Measurements from ENCODE around the gene SCARF2. TPM values are rescaled to one million over a fixed set of nuclear protein-coding genes. Genes with fewer than 3 reads are reported as not detected.
"Not testable (repeated sequence)": the region's sequence is repeated elsewhere in the genome, so short reads cannot be mapped to it uniquely, and the experiment has no call there.

SCARF2 gene
- total RNA-seq, 1 donor from 2014 or later = 0.16 TPM

GRCh38 chr22:20399866-20400605 is 37.6 kb downstream of the SCARF2 start:
- H3K27me3 Mint-ChIP-seq = no peaks in the 10 kb centered on the region
- peaks cover 19% of the 10 kb centered on the region for H3K4me1 Mint-ChIP-seq
- no peaks in the 10 kb centered on the region for H3K9me3 Mint-ChIP-seq
- intact Hi-C loops (cut with micrococcal nuclease) = no loop called here
- peaks cover 18% of the 10 kb centered on the region for H3K36me3 Mint-ChIP-seq (ENCODE audit: low read depth)
- H3K27ac Mint-ChIP-seq = no peak overlapping the region
- DNase-seq = no peak
- no peak overlapping the region for H3K4me3 Mint-ChIP-seq

GRCh38 chr22:20398420-20398819 is 39.2 kb downstream of the SCARF2 start:
- peaks cover 13% of the 10 kb centered on the region for H3K36me3 Mint-ChIP-seq (ENCODE audit: low read depth)
- no peak for DNase-seq
- no peaks in the 10 kb centered on the region for H3K27me3 Mint-ChIP-seq
- H3K27ac Mint-ChIP-seq = no peak overlapping the region
- peaks cover 25% of the 10 kb centered on the region for H3K4me1 Mint-ChIP-seq
- intact Hi-C loops (cut with micrococcal nuclease) = no loop called here
- no peak overlapping the region for H3K4me3 Mint-ChIP-seq
- H3K9me3 Mint-ChIP-seq = no peaks in the 10 kb centered on the region

GRCh38 chr22:20397498-20397897 is 40.1 kb downstream of the SCARF2 start:
- DNase-seq = no peak
- Mint-ChIP-seq H3K27ac (no peak overlapping the region), H3K4me1 (peaks cover 20% of the 10 kb centered on the region), H3K4me3 (no peak overlapping the region), H3K36me3 (ENCODE audit: low read depth) (peaks cover 8% of the 10 kb centered on the region), H3K9me3 (no peaks in the 10 kb centered on the region), H3K27me3 (no peaks in the 10 kb centered on the region)
- intact Hi-C loops (cut with micrococcal nuclease) = no loop called here

- H3K9me3 Mint-ChIP-seq = no peaks in the 10 kb centered on the region
- H3K4me3 Mint-ChIP-seq = no peak overlapping the region
- no peaks in the 10 kb centered on the region for H3K27me3 Mint-ChIP-seq
- H3K27ac Mint-ChIP-seq = no peak overlapping the region
- H3K4me1 Mint-ChIP-seq = peaks cover 20% of the 10 kb centered on the region
- peaks cover 8% of the 10 kb centered on the region for H3K36me3 Mint-ChIP-seq (ENCODE audit: low read depth)
- no peak for DNase-seq
- intact Hi-C loops (cut with micrococcal nuclease) = no loop called here
These were observed 41.0 kb downstream of the SCARF2 start for GRCh38 chr22:20396639-20397038.

GRCh38 chr22:20395907-20396287 is 41.7 kb downstream of the SCARF2 start:
- Mint-ChIP-seq H3K36me3 (ENCODE audit: low read depth) (peaks cover 8% of the 10 kb centered on the region), H3K4me1 (peaks cover 20% of the 10 kb centered on the region), H3K27me3 (no peaks in the 10 kb centered on the region), H3K27ac (no peak overlapping the region), H3K4me3 (peak overlapping the region; percentile 89), H3K9me3 (no peaks in the 10 kb centered on the region)
- DNase-seq = no peak
- intact Hi-C loops (cut with micrococcal nuclease) = no loop called here

GRCh38 chr22:20395181-20395906 is 42.3 kb downstream of the SCARF2 start:
- no peak for DNase-seq
- intact Hi-C loops (cut with micrococcal nuclease) = no loop called here
- Mint-ChIP-seq H3K36me3 (ENCODE audit: low read depth) (peaks cover 8% of the 10 kb centered on the region), H3K9me3 (no peaks in the 10 kb centered on the region), H3K4me1 (peaks cover 20% of the 10 kb centered on the region), H3K4me3 (peak overlapping the region; percentile 89), H3K27ac (peak overlapping the region; percentile 79), H3K27me3 (no peaks in the 10 kb centered on the region)

GRCh38 chr22:20393705-20394476 is 43.7 kb downstream of the SCARF2 start, which contains the start of gene ZNF74:
Gene ZNF74, plus strand, starts transcription at chr22:20394151. Its CDS starts 478 bp downstream, at chr22:20394629.
- intact Hi-C loops (cut with micrococcal nuclease) = loop anchor here (5.0 kb wide), 1 partner anchor 72 kb away; the partner anchor contains the start of gene DGCR6L
- Mint-ChIP-seq H3K36me3 (ENCODE audit: low read depth) (peaks cover 8% of the 10 kb centered on the region), H3K9me3 (no peaks in the 10 kb centered on the region)

GRCh38 chr22:20392983-20393704 is 44.5 kb downstream of the SCARF2 start:
- H3K9me3 Mint-ChIP-seq = no peaks in the 10 kb centered on the region
- peaks cover 20% of the 10 kb centered on the region for H3K4me1 Mint-ChIP-seq
- peaks cover 8% of the 10 kb centered on the region for H3K36me3 Mint-ChIP-seq (ENCODE audit: low read depth)
- intact Hi-C loops (cut with micrococcal nuclease) = loop anchor here (5.0 kb wide), 1 partner anchor 71 kb away; the partner anchor contains the start of gene DGCR6L
- peaks cover 2% of the 10 kb centered on the region for H3K27me3 Mint-ChIP-seq
- H3K4me3 Mint-ChIP-seq = peak overlapping the region; percentile 89
- H3K27ac Mint-ChIP-seq = peak overlapping the region; percentile 89
- DNase-seq = no peak

More at GRCh38 chr22:20393705-20394476, 43.7 kb downstream of the SCARF2 start, which contains the start of gene ZNF74:
- H3K4me3 Mint-ChIP-seq = peak within 1 kb of the TSS; percentile 89
- H3K27me3 Mint-ChIP-seq = no peaks in the 10 kb centered on the region
- peak within 1 kb of the TSS; percentile 89 for H3K27ac Mint-ChIP-seq
- H3K4me1 Mint-ChIP-seq = peaks cover 20% of the 10 kb centered on the region
- DNase-seq = peak; percentile 96

- not testable (repeated sequence) for H3K4me3 Mint-ChIP-seq
These were observed 45.2 kb downstream of the SCARF2 start for GRCh38 chr22:20392365-20392881.

GRCh38 chr22:20391222-20391621 is 46.4 kb downstream of the SCARF2 start:
- Mint-ChIP-seq H3K9me3 (no peaks in the 10 kb centered on the region), H3K27me3 (peaks cover 9% of the 10 kb centered on the region), H3K4me3 (no peak overlapping the region), H3K36me3 (ENCODE audit: low read depth) (peaks cover 5% of the 10 kb centered on the region), H3K27ac (no peak overlapping the region), H3K4me1 (peaks cover 16% of the 10 kb centered on the region)
- intact Hi-C loops (cut with micrococcal nuclease) = loop anchor here (5.0 kb wide), 1 partner anchor 69 kb away; the partner anchor contains the start of gene DGCR6L
- DNase-seq = no peak

More at GRCh38 chr22:20392365-20392881, 45.2 kb downstream of the SCARF2 start:
- H3K36me3 Mint-ChIP-seq (ENCODE audit: low read depth); H3K27me3 Mint-ChIP-seq; DNase-seq; H3K9me3 Mint-ChIP-seq; H3K27ac Mint-ChIP-seq: not testable (repeated sequence)
- peaks cover 20% of the 10 kb centered on the region for H3K4me1 Mint-ChIP-seq
- intact Hi-C loops (cut with micrococcal nuclease) = loop anchor here (5.0 kb wide), 1 partner anchor 70 kb away; the partner anchor contains the start of gene DGCR6L

- intact Hi-C loops (cut with micrococcal nuclease) = loop anchor here (5.0 kb wide), 1 partner anchor 68 kb away; the partner anchor contains the start of gene DGCR6L
- peaks cover 11% of the 10 kb centered on the region for H3K4me1 Mint-ChIP-seq
- H3K36me3 Mint-ChIP-seq (ENCODE audit: low read depth) = peaks cover 3% of the 10 kb centered on the region
- H3K4me3 Mint-ChIP-seq = no peak overlapping the region
- H3K9me3 Mint-ChIP-seq = no peaks in the 10 kb centered on the region
- no peak overlapping the region for H3K27ac Mint-ChIP-seq
- DNase-seq = no peak
- H3K27me3 Mint-ChIP-seq = peaks cover 9% of the 10 kb centered on the region
These were observed 47.2 kb downstream of the SCARF2 start for GRCh38 chr22:20390394-20390907.

- peaks cover 3% of the 10 kb centered on the region for H3K4me1 Mint-ChIP-seq
- DNase-seq = no peak
- no peaks in the 10 kb centered on the region for H3K9me3 Mint-ChIP-seq
- H3K4me3 Mint-ChIP-seq = no peak overlapping the region
- intact Hi-C loops (cut with micrococcal nuclease) = no loop called here
- H3K27ac Mint-ChIP-seq = no peak overlapping the region
- H3K27me3 Mint-ChIP-seq = peaks cover 13% of the 10 kb centered on the region
- H3K36me3 Mint-ChIP-seq (ENCODE audit: low read depth) = no peaks in the 10 kb centered on the region
These were observed 48.3 kb downstream of the SCARF2 start for GRCh38 chr22:20389288-20389687.
